Astrocyte (in vitro differentiated cells and primary cell): ENCODE measurements around the gene STON1. TPM values are rescaled to one million over a fixed set of nuclear protein-coding genes. Genes with fewer than 3 reads are reported as not detected.
"Not testable (repeated sequence)": the region's sequence is repeated elsewhere in the genome, so short reads cannot be mapped to it uniquely, and the experiment has no call there.

ENCODE experiments used
- DNase-seq: peaks from one replicate; pipeline ENCODE4 v3.0.0-alpha.2; 2010; ENCODE audit warnings: low read depth
- FAIRE-seq: peaks from 2 replicates; lab custom pipeline; 2011; peaks lifted over from hg19 to GRCh38; lab: Jason Lieb, UNC
- H2AFZ ChIP-seq: 2 replicates; pipeline ENCODE4 v1.6.0; 2012; ENCODE audit warnings: low read depth, low read length, inconsistent platforms
- H3K27ac ChIP-seq: 2 replicates; pipeline ENCODE4 v1.5.1; 2011; ENCODE audit warnings: low read depth, low read length, inconsistent platforms
- H3K27me3 ChIP-seq: 2 replicates; pipeline ENCODE4 v1.6.0; 2011; ENCODE audit warnings: low read length, inconsistent platforms; ENCODE audit not compliant: insufficient read depth
- H3K36me3 ChIP-seq: 2 replicates; pipeline ENCODE4 v1.5.1; 2011; ENCODE audit warnings: low read length, inconsistent platforms; ENCODE audit not compliant: insufficient read depth
- H3K4me1 ChIP-seq: 2 replicates; pipeline ENCODE4 v1.5.1; 2011; ENCODE audit warnings: low read length, inconsistent platforms; ENCODE audit not compliant: insufficient read depth
- H3K4me2 ChIP-seq: 2 replicates; pipeline ENCODE4 v1.6.0; 2012; ENCODE audit warnings: low read length, inconsistent platforms
- H3K4me3 ChIP-seq: 2 replicates; pipeline ENCODE4 v1.5.1; 2011; ENCODE audit warnings: low read depth, mild to moderate bottlenecking, low read length, inconsistent platforms; ENCODE audit not compliant: insufficient read depth
- H3K79me2 ChIP-seq: 2 replicates; pipeline ENCODE4 v1.6.0; 2012; ENCODE audit warnings: mild to moderate bottlenecking, low read length, inconsistent platforms; ENCODE audit not compliant: insufficient read depth
- H3K9ac ChIP-seq: 2 replicates; pipeline ENCODE4 v1.6.0; 2012; ENCODE audit warnings: mild to moderate bottlenecking, low read length, inconsistent platforms
- H3K9me3 ChIP-seq: 2 replicates; pipeline ENCODE4 v1.5.1; 2012; ENCODE audit warnings: low read depth, mild to moderate bottlenecking, low read length, inconsistent platforms; ENCODE audit not compliant: insufficient read depth
- H4K20me1 ChIP-seq: 2 replicates; pipeline ENCODE4 v1.6.0; 2012; ENCODE audit warnings: low read length, inconsistent platforms; ENCODE audit not compliant: insufficient read depth
- H3K27ac Mint-ChIP-seq: one replicate; pipeline ENCODE4 v1.8.0; 2021; ENCODE audit warnings: mild to moderate bottlenecking, mixed read lengths; ENCODE audit not compliant: unreplicated experiment
- H3K27me3 Mint-ChIP-seq: one replicate; pipeline ENCODE4 v1.8.0; 2021; ENCODE audit warnings: low read depth, mixed read lengths; ENCODE audit not compliant: unreplicated experiment
- H3K36me3 Mint-ChIP-seq: one replicate; pipeline ENCODE4 v1.8.0; 2021; ENCODE audit warnings: low read depth, mixed read lengths; ENCODE audit not compliant: unreplicated experiment
- H3K4me1 Mint-ChIP-seq: one replicate; pipeline ENCODE4 v1.8.0; 2021; ENCODE audit warnings: low read depth, mixed read lengths; ENCODE audit not compliant: unreplicated experiment
- H3K4me3 Mint-ChIP-seq: one replicate; pipeline ENCODE4 v1.8.0; 2021; ENCODE audit warnings: mild to moderate bottlenecking, moderate library complexity, mixed read lengths; ENCODE audit not compliant: unreplicated experiment
- H3K9me3 Mint-ChIP-seq: one replicate; pipeline ENCODE4 v1.8.0; 2021; ENCODE audit warnings: mild to moderate bottlenecking, mixed read lengths; ENCODE audit not compliant: unreplicated experiment
- EZH2 ChIP-seq: IDR thresholded peaks from 2 replicates; pipeline ENCODE4 v1.6.1; 2012; ENCODE audit warnings: mild to moderate bottlenecking, low read length, inconsistent platforms; ENCODE audit not compliant: insufficient read depth
- total RNA-seq: library from RNA; stranded (reverse); gene quantifications from 2 replicates; pipeline ENCODE4 v1.2.1, GENCODE V29; 2021
- TF ChIP-seq, protein P1 (sequence below): IDR thresholded peaks from 2 replicates; pipeline ENCODE4 v1.5.1; 2011; ENCODE audit warnings: low read depth, mild to moderate bottlenecking, inconsistent platforms, low read length, moderate library complexity; ENCODE audit not compliant: insufficient read depth

STON1 gene
- total RNA-seq, 1 donor from 2014 or later: 7.3 TPM

DNA sequence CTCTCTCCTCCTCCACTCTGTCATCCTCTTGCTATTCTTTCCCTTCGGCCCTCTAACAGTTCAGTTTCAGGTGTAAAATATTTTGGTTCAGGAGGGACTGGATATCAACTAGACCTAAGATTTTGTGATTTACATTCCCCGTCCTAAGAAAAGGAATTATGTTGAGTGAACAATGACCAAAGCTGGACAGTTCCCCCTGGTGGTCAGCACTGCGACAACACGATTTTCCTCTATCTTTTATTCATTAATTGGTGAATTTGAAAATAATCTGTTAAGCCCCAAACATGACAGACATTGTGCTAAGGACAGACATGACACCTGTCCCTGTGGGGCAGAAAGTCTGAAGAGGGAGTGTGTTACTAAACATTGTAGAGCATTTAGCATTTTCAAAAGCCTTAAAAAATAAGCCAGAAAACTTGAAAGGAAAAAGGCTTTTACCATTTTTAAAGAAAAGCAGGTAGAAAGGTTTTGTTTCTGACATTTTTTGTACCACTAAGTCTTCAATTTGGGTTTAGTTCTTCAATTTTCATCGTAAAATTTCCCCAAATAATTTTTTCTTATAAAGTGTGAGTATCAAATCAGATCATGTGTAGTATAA lies 59.3 kb downstream of the STON1 start:
- H3K9me3 ChIP-seq: no peaks in the 10 kb centered on the region
- H4K20me1 ChIP-seq: no peaks in the 10 kb centered on the region
- no peak overlapping the region for H2AFZ ChIP-seq
- H3K79me2 ChIP-seq: no peaks in the 10 kb centered on the region
- FAIRE-seq (peak; percentile 86), DNase-seq (peak; percentile 19)
- Mint-ChIP-seq H3K27me3 (no peaks in the 10 kb centered on the region), H3K4me1 (no peaks in the 10 kb centered on the region), H3K36me3 (peaks cover 10% of the 10 kb centered on the region), H3K9me3 (peaks cover 4% of the 10 kb centered on the region), H3K4me3 (no peak overlapping the region), H3K27ac (no peak overlapping the region)
- no peaks in the 10 kb centered on the region for H3K27me3 ChIP-seq
- no peaks in the 10 kb centered on the region for H3K36me3 ChIP-seq
- no peak overlapping the region for H3K4me3 ChIP-seq
- no peaks in the 10 kb centered on the region for H3K4me1 ChIP-seq
- H3K4me2 ChIP-seq: no peak overlapping the region
- no peak overlapping the region for H3K27ac ChIP-seq
- TF ChIP-seq EZH2: no peak
- TF ChIP-seq, protein P1, sequence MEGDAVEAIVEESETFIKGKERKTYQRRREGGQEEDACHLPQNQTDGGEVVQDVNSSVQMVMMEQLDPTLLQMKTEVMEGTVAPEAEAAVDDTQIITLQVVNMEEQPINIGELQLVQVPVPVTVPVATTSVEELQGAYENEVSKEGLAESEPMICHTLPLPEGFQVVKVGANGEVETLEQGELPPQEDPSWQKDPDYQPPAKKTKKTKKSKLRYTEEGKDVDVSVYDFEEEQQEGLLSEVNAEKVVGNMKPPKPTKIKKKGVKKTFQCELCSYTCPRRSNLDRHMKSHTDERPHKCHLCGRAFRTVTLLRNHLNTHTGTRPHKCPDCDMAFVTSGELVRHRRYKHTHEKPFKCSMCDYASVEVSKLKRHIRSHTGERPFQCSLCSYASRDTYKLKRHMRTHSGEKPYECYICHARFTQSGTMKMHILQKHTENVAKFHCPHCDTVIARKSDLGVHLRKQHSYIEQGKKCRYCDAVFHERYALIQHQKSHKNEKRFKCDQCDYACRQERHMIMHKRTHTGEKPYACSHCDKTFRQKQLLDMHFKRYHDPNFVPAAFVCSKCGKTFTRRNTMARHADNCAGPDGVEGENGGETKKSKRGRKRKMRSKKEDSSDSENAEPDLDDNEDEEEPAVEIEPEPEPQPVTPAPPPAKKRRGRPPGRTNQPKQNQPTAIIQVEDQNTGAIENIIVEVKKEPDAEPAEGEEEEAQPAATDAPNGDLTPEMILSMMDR: peak; percentile 91
- H3K9ac ChIP-seq: no peak overlapping the region

DNA sequence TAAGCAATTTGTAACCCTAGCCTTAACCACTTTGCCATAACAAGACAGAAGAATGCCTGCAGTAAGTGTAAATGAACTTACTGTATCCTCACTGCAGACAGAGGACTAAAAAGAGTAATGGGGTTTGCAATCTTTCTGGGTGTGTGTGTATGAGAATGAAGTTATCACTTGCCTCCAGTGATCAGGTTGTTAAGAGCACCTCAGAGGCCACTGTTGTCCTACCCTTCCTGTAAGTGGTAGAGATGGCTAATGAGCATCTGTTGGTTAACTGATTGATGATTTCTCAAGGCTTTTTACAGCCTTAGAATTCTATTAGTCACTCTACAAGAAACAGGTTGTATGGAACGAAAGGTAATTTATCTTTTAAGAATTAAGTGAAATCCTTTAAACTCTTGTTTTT lies 60.1 kb downstream of the STON1 start:
- peaks cover 2% of the 10 kb centered on the region for H3K9me3 Mint-ChIP-seq
- H3K9me3 ChIP-seq: no peaks in the 10 kb centered on the region
- no peaks in the 10 kb centered on the region for H3K4me1 ChIP-seq
- no peak overlapping the region for H3K4me3 Mint-ChIP-seq
- H3K79me2 ChIP-seq: no peaks in the 10 kb centered on the region
- peaks cover 8% of the 10 kb centered on the region for H3K36me3 Mint-ChIP-seq
- DNase-seq: no peak
- no peaks in the 10 kb centered on the region for H3K4me1 Mint-ChIP-seq
- H3K27ac Mint-ChIP-seq: no peak overlapping the region
- no peaks in the 10 kb centered on the region for H3K36me3 ChIP-seq
- no peak for FAIRE-seq
- H3K27me3 Mint-ChIP-seq: no peaks in the 10 kb centered on the region
- no peak overlapping the region for H3K9ac ChIP-seq
- no peaks in the 10 kb centered on the region for H4K20me1 ChIP-seq
- H2AFZ ChIP-seq: no peak overlapping the region
- no peak overlapping the region for H3K4me3 ChIP-seq
- TF ChIP-seq, protein P1: no peak
- no peak for TF ChIP-seq EZH2
- no peak overlapping the region for H3K4me2 ChIP-seq
- H3K27me3 ChIP-seq: no peaks in the 10 kb centered on the region
- no peak overlapping the region for H3K27ac ChIP-seq

DNA sequence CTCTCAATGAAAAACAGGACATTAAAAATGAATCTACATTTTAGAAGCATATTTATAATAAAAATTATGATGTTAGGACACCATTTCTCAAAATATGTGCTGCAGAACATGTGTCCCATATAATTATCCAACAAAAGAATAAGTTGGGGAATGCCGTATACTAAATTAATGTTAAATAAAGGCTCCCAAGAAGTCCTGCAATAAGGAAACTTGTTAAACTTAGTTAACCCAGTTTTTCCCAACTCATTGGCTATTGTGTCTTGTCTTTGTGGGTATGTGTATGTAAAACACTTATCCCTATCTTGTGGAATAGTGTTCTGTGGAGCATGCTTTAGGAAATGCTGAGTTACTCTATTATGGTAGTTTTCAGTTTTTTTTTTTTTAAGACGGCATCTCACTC lies 62.1 kb downstream of the STON1 start:
- TF ChIP-seq EZH2: no peak
- TF ChIP-seq, protein P1: no peak
- H3K4me1 ChIP-seq: no peaks in the 10 kb centered on the region
- H3K4me1 Mint-ChIP-seq: no peaks in the 10 kb centered on the region
- H3K9me3 Mint-ChIP-seq: no peaks in the 10 kb centered on the region
- no peaks in the 10 kb centered on the region for H3K9me3 ChIP-seq
- H3K4me3 Mint-ChIP-seq: no peak overlapping the region
- H3K79me2 ChIP-seq: no peaks in the 10 kb centered on the region
- H3K27ac ChIP-seq: no peak overlapping the region
- H3K27ac Mint-ChIP-seq: no peak overlapping the region
- H3K4me2 ChIP-seq: no peak overlapping the region
- FAIRE-seq (no peak), DNase-seq (no peak)
- H2AFZ ChIP-seq: no peak overlapping the region
- H3K9ac ChIP-seq: no peak overlapping the region
- H3K4me3 ChIP-seq: no peak overlapping the region
- no peaks in the 10 kb centered on the region for H3K27me3 Mint-ChIP-seq
- no peaks in the 10 kb centered on the region for H3K36me3 ChIP-seq
- H3K36me3 Mint-ChIP-seq: no peaks in the 10 kb centered on the region
- no peaks in the 10 kb centered on the region for H3K27me3 ChIP-seq
- H4K20me1 ChIP-seq: no peaks in the 10 kb centered on the region

DNA sequence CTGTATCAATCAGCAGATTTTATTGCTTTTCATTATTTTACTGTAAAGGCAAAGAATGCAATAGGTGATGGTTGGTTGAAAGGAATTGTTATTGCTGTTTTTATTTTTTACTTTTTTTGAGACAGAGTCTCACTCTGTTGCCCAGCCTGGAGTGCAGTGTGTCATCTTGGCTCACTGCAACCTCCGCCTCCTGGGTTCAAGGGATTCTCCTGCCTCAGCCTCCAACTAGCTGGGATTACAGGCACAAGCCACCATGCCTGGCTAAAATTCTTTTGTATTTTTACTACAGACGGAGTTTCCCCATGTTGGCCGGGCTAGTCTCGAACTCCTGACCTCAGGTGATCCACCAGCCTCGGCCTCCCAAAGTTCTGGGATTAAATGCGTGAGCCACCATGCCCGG lies 66.8 kb downstream of the STON1 start:
- not testable (repeated sequence) for H3K4me3 Mint-ChIP-seq, FAIRE-seq, DNase-seq

More for the DNA sequence above, 66.8 kb downstream of the STON1 start:
- not testable (repeated sequence) for H3K4me3 ChIP-seq, H3K27ac Mint-ChIP-seq, H3K79me2 ChIP-seq, H3K36me3 Mint-ChIP-seq, H3K4me2 ChIP-seq, H3K9me3 Mint-ChIP-seq, H3K9me3 ChIP-seq, H3K27ac ChIP-seq, H4K20me1 ChIP-seq, H3K36me3 ChIP-seq, H3K27me3 Mint-ChIP-seq, H3K27me3 ChIP-seq, H2AFZ ChIP-seq, H3K9ac ChIP-seq, H3K4me1 Mint-ChIP-seq
- H3K4me1 ChIP-seq: peaks cover 14% of the 10 kb centered on the region
